Muscle layer of duodenum (tissue), 2 donors: Measurements from ENCODE around the gene ANO10.
"Not testable (repeated sequence)": the region's sequence is repeated elsewhere in the genome, so short reads cannot be mapped to it uniquely, and the experiment has no call there.

Experiments used
- H3K27ac ChIP-seq: one replicate; pipeline ENCODE4 v1.7.0; 2013; ENCODE audit warnings: mild to moderate bottlenecking, low read length
- H3K27me3 ChIP-seq: one replicate; pipeline ENCODE4 v1.7.0; 2013; ENCODE audit warnings: low read depth, mild to moderate bottlenecking, control low read depth, low read length
- H3K36me3 ChIP-seq, 2 donors: one replicate each; pipeline ENCODE4 v1.7.0; 2013; ENCODE audit warnings: low read length in 2 of 2, control low read depth in 1 of 2, mild to moderate bottlenecking in 1 of 2; ENCODE audit not compliant: insufficient read depth in 2 of 2, control insufficient read depth in 1 of 2
- H3K4me1 ChIP-seq, 2 donors: one replicate each; pipeline ENCODE4 v1.7.0; 2013; ENCODE audit warnings: low read length in 2 of 2, mild to moderate bottlenecking in 2 of 2, control low read depth in 1 of 2, moderate library complexity in 1 of 2; ENCODE audit not compliant: insufficient read depth in 2 of 2, control insufficient read depth in 1 of 2
- H3K4me3 ChIP-seq, 2 donors: one replicate each; pipeline ENCODE4 v1.7.0; 2013; ENCODE audit warnings: low read length in 2 of 2, low read depth in 1 of 2, mild to moderate bottlenecking in 1 of 2
- H3K9me3 ChIP-seq, 2 donors: one replicate each; pipeline ENCODE4 v1.7.0; 2013; ENCODE audit warnings: low read length in 2 of 2, control low read depth in 1 of 2, mild to moderate bottlenecking in 1 of 2; ENCODE audit not compliant: control insufficient read depth in 1 of 2
- donor health status: healthy.

The ANO10 gene

GRCh38 chr3:43596178-43596577, 25.6 kb downstream of the ANO10 start:
- not testable (repeated sequence) for H3K4me3 ChIP-seq, H3K27ac ChIP-seq, H3K9me3 ChIP-seq, H3K36me3 ChIP-seq, H3K27me3 ChIP-seq, H3K4me1 ChIP-seq

- H3K27me3 ChIP-seq, H3K9me3 ChIP-seq, H3K4me1 ChIP-seq, H3K4me3 ChIP-seq, H3K27ac ChIP-seq: not testable (repeated sequence)
- peaks cover 4 to 12% of the 10 kb centered on the region in 2 donors for H3K36me3 ChIP-seq
Observed at GRCh38 chr3:43595280-43595679, 26.5 kb downstream of the ANO10 start.

- H3K4me3 ChIP-seq, H3K27me3 ChIP-seq, H3K9me3 ChIP-seq, H3K27ac ChIP-seq, H3K4me1 ChIP-seq: not testable (repeated sequence)
- H3K36me3 ChIP-seq, result peaks cover 4 to 12% of the 10 kb centered on the region in 2 donors
Observed at GRCh38 chr3:43593588-43593987, 28.2 kb downstream of the ANO10 start.

GRCh38 chr3:43591866-43592265, 29.9 kb downstream of the ANO10 start:
- not testable (repeated sequence) for H3K9me3 ChIP-seq, H3K27ac ChIP-seq, H3K27me3 ChIP-seq, H3K4me1 ChIP-seq, H3K4me3 ChIP-seq
- peaks cover 0 to 12% of the 10 kb centered on the region in 2 donors for H3K36me3 ChIP-seq

GRCh38 chr3:43587303-43587702, 34.5 kb downstream of the ANO10 start:
- Histone ChIP-seq H3K36me3 (peaks cover 0 to 12% of the 10 kb centered on the region in 2 donors), H3K9me3 (peaks cover 0 to 7% of the 10 kb centered on the region in 2 donors), H3K27ac (no peak overlapping the region), H3K27me3 (no peaks in the 10 kb centered on the region), H3K4me3 (no peak overlapping the region), H3K4me1 (peaks cover 0 to 16% of the 10 kb centered on the region in 2 donors)

- H3K9me3 ChIP-seq, result no peaks in the 10 kb centered on the region
- H3K4me1 ChIP-seq, result peaks cover 0 to 17% of the 10 kb centered on the region in 2 donors
- no peak overlapping the region for H3K27ac ChIP-seq
- no peak overlapping the region for H3K4me3 ChIP-seq
- H3K27me3 ChIP-seq, result no peaks in the 10 kb centered on the region
- H3K36me3 ChIP-seq, result no peaks in the 10 kb centered on the region
Observed at GRCh38 chr3:43584043-43584826, 37.6 kb downstream of the ANO10 start.

GRCh38 chr3:43583481-43583880, 38.3 kb downstream of the ANO10 start:
- no peaks in the 10 kb centered on the region for H3K9me3 ChIP-seq
- H3K27ac ChIP-seq, result no peak overlapping the region
- H3K27me3 ChIP-seq, result no peaks in the 10 kb centered on the region
- no peak overlapping the region for H3K4me3 ChIP-seq
- H3K4me1 ChIP-seq, result peaks cover 0 to 17% of the 10 kb centered on the region in 2 donors
- H3K36me3 ChIP-seq, result no peaks in the 10 kb centered on the region

- H3K27me3 ChIP-seq, result no peaks in the 10 kb centered on the region
- no peak overlapping the region for H3K4me3 ChIP-seq
- peaks cover 0 to 17% of the 10 kb centered on the region in 2 donors for H3K4me1 ChIP-seq
- no peaks in the 10 kb centered on the region for H3K9me3 ChIP-seq
- H3K36me3 ChIP-seq, result no peaks in the 10 kb centered on the region
- no peak overlapping the region for H3K27ac ChIP-seq
Observed at GRCh38 chr3:43582866-43583265, 38.9 kb downstream of the ANO10 start.

- no peaks in the 10 kb centered on the region for H3K27me3 ChIP-seq
- peaks cover 0 to 17% of the 10 kb centered on the region in 2 donors for H3K4me1 ChIP-seq
- H3K27ac ChIP-seq, result no peak overlapping the region
- no peaks in the 10 kb centered on the region for H3K9me3 ChIP-seq
- peaks cover 0 to 9% of the 10 kb centered on the region in 2 donors for H3K36me3 ChIP-seq
- H3K4me3 ChIP-seq, result no peak overlapping the region
Observed at GRCh38 chr3:43581343-43581742, 40.5 kb downstream of the ANO10 start.

GRCh38 chr3:43580181-43580580, 41.6 kb downstream of the ANO10 start:
- H3K27ac ChIP-seq, result no peak overlapping the region
- no peak overlapping the region for H3K4me3 ChIP-seq
- peaks cover 0 to 17% of the 10 kb centered on the region in 2 donors for H3K4me1 ChIP-seq
- H3K36me3 ChIP-seq, result peaks cover 5 to 15% of the 10 kb centered on the region in 2 donors
- H3K9me3 ChIP-seq, result no peaks in the 10 kb centered on the region
- no peaks in the 10 kb centered on the region for H3K27me3 ChIP-seq

- Histone ChIP-seq H3K4me1 (no peaks in the 10 kb centered on the region), H3K36me3 (peaks cover 5 to 15% of the 10 kb centered on the region in 2 donors), H3K4me3 (no peak overlapping the region), H3K27me3 (no peaks in the 10 kb centered on the region), H3K9me3 (no peaks in the 10 kb centered on the region), H3K27ac (no peak overlapping the region)
Observed at GRCh38 chr3:43573576-43573975, 48.2 kb downstream of the ANO10 start.
